Measurements from ENCODE around the gene PIEZO1. TPM values are rescaled to one million over a fixed set of nuclear protein-coding genes. Genes with fewer than 3 reads are reported as not detected.
A peak's percentile ranks its signal among the peaks of the same experiment; 100 is the strongest.

PIEZO1 gene
- total RNA-seq, 1 experiment from 2014 or later = 86.8 TPM

DNA sequence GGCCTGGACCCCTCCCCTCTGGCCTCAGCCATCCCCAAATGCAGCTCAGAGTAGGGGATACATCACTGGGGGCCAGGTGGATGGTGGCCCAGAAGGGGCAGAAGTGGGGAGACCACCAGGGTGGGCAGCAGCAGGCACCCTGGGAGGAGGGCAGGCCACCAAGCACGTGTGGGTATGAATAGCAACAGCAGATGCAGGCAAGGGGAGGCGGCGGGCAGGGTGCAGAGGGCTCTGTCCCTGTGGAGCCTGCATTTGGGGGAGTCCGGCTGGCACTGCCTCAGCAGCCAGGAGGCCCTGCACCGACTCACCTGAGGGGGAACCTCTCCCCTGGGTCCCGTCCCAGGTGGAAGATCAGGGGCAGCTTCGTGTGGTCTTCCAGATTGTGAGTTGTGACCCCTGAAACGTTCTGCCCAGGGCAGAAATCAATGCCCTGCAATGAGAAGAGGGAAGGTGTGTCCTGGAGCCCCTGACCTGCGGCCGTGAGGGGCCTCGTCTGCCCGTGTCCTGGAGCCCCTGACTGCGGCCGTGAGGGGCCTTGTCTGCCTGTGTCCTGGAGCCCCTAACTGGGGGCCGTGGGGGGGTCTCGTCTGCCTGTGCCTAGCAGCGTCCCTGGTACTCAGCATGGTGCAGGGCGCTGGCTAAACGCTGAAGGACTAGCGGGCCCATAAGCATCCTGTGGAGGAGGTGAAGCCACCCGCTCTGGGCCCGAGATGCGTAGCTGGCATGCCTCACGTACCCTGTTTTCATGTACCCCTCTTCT, 37.4 kb upstream of the PIEZO1 start:
- Histone ChIP-seq H3K27me3 (ENCODE audit: control insufficient read depth, insufficient read depth, low read length) (no peaks in the 10 kb centered on the region), H3K4me3 (ENCODE audit: insufficient read depth, low read depth, low read length) (no peak overlapping the region), H3K36me3 (replicated peaks; ENCODE audit: control insufficient read depth, insufficient read depth, low read length) (no peaks in the 10 kb centered on the region)
- DNase-seq = no peak

DNA sequence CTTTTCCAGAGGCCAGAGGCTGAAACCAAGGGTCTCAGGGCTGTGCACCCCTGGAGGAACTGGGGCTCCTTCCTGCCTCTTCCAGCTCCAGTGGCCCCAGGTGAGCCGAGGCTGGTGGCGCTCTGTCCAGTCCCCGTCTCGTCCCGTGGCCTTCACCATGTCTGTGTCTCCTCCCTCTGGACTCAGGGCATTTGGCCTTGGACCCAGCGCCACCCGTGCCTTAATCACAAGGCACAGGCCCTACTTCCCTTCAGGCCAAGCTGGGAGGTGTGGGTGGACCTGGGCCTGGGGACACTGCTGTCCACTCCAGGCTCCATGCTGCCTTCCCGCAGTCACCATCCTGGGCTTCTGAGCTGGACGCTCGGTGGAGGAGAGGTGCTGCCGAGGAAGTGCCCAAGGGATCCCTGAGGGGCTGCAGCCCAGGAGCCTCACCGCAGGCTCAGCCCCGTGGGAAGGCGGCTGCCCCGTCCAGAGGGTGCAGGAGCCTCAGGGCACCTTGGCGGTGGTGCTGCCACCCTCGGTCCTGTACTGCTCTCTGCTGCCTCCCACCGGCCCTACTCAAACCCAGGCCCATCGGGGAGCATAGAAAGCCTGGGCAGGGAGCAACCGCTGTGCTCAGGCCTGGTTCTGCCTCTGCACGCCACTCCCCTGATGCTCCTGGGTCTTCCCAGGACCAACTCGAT, 36.3 kb upstream of the PIEZO1 start:
- H3K4me3 ChIP-seq (ENCODE audit: insufficient read depth, low read depth, low read length) = no peak overlapping the region
- H3K36me3 ChIP-seq (replicated peaks; ENCODE audit: control insufficient read depth, insufficient read depth, low read length) = no peaks in the 10 kb centered on the region
- no peaks in the 10 kb centered on the region for H3K27me3 ChIP-seq (ENCODE audit: control insufficient read depth, insufficient read depth, low read length)
- no peak for DNase-seq

DNA sequence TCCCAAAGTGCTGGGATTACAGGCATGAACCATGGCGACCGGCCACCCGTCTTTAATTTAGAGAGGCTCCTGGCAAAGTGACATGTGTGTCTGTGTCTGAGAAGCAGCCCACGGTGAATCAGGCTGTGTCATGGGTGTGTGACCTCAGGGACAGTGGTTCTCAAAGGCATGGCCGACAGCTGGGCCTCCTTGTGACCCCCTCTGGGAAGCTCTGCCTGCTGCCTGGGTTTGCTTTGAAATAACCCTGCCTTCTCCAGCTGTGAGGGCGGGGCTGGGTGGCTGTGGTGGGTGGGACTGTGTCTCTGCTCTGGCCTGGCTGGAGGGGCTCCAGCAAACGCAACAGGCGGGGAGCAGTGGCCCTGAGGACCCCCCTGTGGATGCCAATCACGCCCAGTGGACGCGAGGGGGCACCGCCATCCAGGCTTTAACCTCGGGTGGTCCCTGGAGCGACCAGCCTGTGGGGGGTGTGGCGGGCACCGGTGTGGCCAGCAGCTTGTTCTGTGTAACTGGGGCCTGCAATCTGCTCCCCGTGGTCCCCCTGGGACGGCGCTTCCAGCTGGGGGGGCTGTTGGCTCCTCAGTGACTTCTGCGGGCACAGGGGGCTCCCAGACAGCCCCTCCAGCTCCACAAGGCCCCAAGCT, 35.5 kb upstream of the PIEZO1 start:
- Histone ChIP-seq H3K36me3 (replicated peaks; ENCODE audit: control insufficient read depth, insufficient read depth, low read length) (no peaks in the 10 kb centered on the region), H3K27me3 (ENCODE audit: control insufficient read depth, insufficient read depth, low read length) (no peaks in the 10 kb centered on the region), H3K4me3 (ENCODE audit: insufficient read depth, low read depth, low read length) (no peak overlapping the region)
- DNase-seq = no peak

DNA sequence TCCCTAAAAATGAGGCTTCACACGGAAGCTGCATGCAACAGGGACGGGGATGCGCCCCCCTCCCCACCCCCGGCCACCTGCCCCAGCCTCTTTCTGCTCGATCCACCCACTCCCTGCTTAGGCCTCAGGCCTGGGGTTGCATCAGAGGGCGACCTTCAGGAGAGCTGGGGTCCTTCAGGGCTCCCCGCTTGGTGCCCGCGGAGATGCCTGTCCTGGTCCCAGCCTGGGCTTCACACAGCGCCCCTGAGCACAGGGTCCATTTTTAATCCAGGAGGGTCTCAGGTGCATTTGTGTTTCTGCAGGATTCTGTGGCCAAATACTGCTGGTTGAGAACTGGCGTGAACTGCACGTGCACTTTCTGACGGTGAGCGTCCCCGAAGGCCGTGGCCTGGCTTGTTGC, 34.1 kb upstream of the PIEZO1 start:
- Histone ChIP-seq H3K36me3 (replicated peaks; ENCODE audit: control insufficient read depth, insufficient read depth, low read length) (no peaks in the 10 kb centered on the region), H3K4me3 (ENCODE audit: insufficient read depth, low read depth, low read length) (no peak overlapping the region), H3K27me3 (ENCODE audit: control insufficient read depth, insufficient read depth, low read length) (no peaks in the 10 kb centered on the region)
- no peak for DNase-seq

DNA sequence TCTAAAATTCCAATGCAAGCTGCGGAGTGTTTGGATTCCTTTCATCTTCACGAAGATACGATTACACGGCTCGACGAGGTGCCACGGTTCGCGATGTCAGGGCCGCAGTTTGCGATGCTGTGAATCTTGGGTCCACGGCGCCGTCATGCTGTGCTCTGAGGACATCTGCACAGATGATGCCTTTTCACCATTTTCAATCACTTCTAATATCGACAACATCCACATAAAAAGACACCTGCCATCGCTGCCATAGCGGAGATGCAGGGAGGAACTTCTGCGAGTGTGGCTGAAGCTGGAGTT, 33.5 kb upstream of the PIEZO1 start:
- no peak for DNase-seq
- no peaks in the 10 kb centered on the region for H3K36me3 ChIP-seq (replicated peaks; ENCODE audit: control insufficient read depth, insufficient read depth, low read length)
- no peak overlapping the region for H3K4me3 ChIP-seq (ENCODE audit: insufficient read depth, low read depth, low read length)
- no peaks in the 10 kb centered on the region for H3K27me3 ChIP-seq (ENCODE audit: control insufficient read depth, insufficient read depth, low read length)

DNA sequence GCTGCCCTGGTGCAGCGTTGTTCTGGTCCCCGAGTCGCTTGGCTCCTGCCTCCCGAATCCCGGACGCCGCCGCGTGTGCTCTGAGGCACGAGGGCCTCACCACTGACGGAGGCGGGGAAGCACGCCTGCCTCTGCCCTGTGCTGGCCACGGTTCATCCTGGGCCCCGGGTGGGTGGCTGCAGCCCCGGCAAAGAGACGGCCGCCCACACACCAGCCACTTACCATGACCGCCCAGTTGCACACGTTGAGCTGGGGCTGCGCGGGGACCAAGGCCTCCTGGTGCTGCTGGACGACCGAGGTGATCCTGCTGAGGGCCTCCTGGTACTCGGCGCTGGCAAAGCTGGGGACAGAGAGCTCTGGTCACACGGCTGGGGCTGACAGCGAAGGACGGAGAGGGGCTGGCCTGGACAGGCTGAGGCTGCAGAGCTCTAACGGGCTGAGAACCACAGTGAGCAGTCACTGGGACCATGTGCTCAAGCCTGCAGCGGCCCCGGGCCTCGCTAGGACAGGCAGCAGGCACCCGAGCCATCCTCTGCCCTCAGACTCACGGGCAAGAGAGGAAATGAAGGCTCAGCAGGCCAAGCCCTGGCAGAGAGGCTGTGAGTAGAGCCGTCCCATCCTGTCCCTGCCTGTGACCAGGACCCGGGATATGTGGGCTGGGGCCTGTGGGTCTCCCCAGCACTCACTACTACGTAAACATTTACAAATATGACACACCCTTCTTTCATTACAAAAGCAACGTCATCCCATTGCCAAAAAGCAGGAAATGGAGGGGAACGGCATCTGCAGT, 33.0 kb upstream of the PIEZO1 start:
- Histone ChIP-seq H3K36me3 (replicated peaks; ENCODE audit: control insufficient read depth, insufficient read depth, low read length) (no peaks in the 10 kb centered on the region), H3K27me3 (ENCODE audit: control insufficient read depth, insufficient read depth, low read length) (no peaks in the 10 kb centered on the region), H3K4me3 (ENCODE audit: insufficient read depth, low read depth, low read length) (no peak overlapping the region)
- DNase-seq = no peak

DNA sequence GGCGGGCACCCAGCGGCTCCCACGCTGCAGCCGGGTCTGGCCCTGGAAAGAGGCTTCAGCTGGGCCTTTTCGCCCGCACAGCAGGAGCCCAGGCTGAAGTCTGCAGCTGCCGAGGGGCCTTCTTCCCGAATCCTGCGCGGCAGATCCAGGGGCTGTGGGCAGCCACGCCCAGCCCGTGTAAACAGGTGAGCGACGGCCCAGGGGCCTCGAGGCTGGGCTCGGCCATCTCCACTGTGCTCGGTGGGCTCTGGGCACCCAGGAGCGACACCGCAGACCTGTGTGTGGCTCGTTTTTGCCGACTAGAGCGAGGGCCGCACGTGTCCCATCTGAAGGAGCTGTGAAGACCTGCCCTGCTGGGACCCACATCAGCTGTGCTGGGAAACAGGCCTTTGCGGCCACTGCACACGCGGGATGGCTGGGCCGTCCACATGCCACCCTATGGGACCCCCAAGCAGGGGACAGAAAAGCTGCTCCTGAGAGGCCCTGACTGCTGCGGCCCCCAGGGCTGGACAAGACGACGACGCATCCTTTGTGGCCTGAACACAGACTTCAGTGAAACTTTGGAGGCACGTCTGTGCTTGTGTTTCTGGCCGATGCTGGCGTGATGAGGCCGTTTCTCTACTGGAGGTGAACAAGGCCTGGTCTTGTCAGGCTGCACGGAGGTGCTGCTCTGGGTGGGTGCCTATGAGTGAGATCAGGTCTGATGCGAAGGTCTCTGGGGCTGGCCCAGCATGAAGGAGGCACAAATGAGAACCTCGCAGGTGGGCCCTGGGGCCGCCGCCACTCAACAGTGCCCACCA, 31.9 kb upstream of the PIEZO1 start:
- Histone ChIP-seq H3K36me3 (replicated peaks; ENCODE audit: control insufficient read depth, insufficient read depth, low read length) (no peaks in the 10 kb centered on the region), H3K4me3 (ENCODE audit: insufficient read depth, low read depth, low read length) (no peak overlapping the region), H3K27me3 (ENCODE audit: control insufficient read depth, insufficient read depth, low read length) (no peaks in the 10 kb centered on the region)
- DNase-seq = no peak

DNA sequence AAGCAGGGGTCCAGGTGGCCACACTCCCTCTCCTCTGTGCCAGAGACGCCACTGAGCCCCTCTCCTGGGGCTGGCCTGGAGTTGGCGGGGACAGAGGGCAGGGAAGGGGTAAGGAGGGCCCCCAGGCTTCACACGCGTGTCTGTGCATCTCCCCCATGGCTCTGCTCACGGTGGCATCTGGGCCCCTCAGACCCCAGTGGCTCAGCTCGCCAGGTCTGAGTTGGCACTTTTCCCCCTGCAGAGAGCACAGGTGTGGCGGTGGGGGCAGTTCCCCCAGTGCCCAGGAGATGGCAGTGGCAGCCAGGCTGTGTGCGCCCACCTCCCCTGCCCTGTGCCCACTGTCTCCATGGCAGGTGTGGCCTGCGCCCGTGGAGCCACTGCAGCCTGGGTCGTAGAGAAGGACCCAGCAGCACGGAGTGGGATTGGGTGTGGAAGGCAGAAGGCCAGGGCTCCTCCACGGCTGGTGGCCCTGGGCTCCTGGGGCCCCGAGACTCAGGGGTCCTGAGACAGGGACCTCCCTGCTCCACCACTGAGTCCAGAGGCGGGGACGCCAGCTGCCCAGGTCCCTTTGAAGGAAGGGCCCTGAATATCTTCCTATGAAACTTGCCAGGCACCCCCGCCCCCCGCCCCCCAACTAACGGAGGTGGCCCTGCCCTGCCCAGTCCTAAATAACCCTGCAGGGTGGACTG, 31.0 kb upstream of the PIEZO1 start:
- DNase-seq = peak; percentile 92
- no peak overlapping the region for H3K4me3 ChIP-seq (ENCODE audit: insufficient read depth, low read depth, low read length)

DNA sequence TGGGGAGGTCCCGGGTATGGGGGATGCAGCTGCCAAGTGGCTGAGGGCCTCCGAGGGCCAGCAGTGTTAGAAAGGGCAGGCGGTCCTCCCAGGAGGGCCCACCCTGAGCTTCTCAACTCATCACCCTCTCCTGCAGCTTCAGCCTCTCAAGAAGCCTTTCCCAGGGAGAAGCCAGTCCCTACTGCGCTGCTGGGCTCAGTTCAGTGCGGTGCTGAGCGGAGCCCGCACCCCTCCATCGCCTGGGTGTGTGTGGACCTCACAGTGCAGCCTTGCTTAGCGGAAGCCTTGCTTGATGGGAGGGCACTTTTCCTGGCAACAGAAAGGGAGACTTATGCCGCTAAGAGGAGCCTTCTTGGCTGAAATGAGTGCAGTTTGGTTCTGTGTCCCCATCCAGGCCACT, 30.2 kb upstream of the PIEZO1 start:
- H3K36me3 ChIP-seq (replicated peaks; ENCODE audit: control insufficient read depth, insufficient read depth, low read length) = peaks cover 5% of the 10 kb centered on the region
- DNase-seq = no peak
- H3K4me3 ChIP-seq (ENCODE audit: insufficient read depth, low read depth, low read length) = no peak overlapping the region
- H3K27me3 ChIP-seq (ENCODE audit: control insufficient read depth, insufficient read depth, low read length) = no peaks in the 10 kb centered on the region

More for the DNA sequence above, 31.0 kb upstream of the PIEZO1 start:
- no peaks in the 10 kb centered on the region for H3K36me3 ChIP-seq (replicated peaks; ENCODE audit: control insufficient read depth, insufficient read depth, low read length)
- no peaks in the 10 kb centered on the region for H3K27me3 ChIP-seq (ENCODE audit: control insufficient read depth, insufficient read depth, low read length)

DNA sequence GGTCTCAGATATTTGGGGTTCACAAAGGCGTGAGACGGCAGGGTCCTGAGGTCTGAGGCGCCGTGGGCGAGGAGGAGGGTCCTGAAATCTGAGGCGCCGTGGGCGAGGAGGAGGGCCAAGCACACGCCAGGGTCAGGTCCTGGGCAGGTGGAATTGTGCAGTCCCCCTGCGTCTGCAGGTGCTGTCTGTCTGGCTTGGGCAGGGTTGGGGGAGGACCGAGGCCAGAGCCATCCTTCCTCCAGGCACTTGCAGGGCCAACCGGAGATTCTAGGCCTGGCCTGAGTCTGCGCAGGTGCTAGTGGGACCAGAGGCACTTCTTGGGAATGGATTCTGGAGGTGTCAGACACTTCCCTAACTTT, 29.1 kb upstream of the PIEZO1 start:
- no peak for DNase-seq
- H3K27me3 ChIP-seq (ENCODE audit: control insufficient read depth, insufficient read depth, low read length) = no peaks in the 10 kb centered on the region
- H3K36me3 ChIP-seq (replicated peaks; ENCODE audit: control insufficient read depth, insufficient read depth, low read length) = peaks cover 15% of the 10 kb centered on the region
- no peak overlapping the region for H3K4me3 ChIP-seq (ENCODE audit: insufficient read depth, low read depth, low read length)

DNA sequence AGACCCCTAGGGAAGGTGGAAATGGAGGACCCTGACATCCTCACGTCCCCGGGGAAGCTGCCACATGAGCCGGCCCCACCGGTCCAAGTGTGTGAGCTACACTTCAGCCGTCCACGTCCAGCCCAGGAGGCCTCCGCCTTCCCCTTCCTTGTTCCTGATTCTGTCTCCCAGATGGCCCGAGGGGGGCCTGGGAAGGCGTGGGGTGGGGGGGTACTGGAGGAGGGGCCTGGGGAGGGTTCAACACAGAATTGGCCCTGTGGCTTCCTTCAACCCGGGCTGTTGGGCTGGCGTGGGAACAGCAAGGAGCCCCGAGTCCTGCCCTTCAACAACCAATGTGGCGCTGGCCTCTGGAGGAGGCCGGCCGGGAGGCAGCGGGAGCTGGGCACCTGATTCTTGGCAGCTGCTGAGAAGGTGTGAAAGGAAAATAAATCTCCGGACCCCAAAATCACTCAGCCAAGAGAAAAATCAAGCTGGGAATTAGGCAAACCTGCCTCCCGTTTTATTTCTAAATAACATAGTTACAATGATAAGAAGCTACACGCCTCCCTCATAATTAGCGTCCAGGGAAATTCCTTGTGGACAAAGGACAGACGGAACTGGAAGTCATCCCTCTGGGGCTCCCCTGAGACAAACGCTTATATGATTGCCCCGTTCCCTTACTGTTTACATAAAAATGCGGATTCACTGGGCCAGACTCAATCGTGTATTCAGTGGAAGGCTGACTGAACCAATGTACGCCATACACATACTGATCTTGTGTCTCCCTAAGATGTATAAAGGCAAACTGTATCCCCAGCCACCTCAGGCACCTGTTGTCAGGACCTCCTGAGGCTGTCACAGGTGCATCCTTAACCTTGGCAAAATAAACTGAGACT, 28.5 kb upstream of the PIEZO1 start:
- Histone ChIP-seq H3K36me3 (replicated peaks; ENCODE audit: control insufficient read depth, insufficient read depth, low read length) (peaks cover 19% of the 10 kb centered on the region), H3K4me3 (ENCODE audit: insufficient read depth, low read depth, low read length) (no peak overlapping the region), H3K27me3 (ENCODE audit: control insufficient read depth, insufficient read depth, low read length) (no peaks in the 10 kb centered on the region)
- DNase-seq = no peak

DNA sequence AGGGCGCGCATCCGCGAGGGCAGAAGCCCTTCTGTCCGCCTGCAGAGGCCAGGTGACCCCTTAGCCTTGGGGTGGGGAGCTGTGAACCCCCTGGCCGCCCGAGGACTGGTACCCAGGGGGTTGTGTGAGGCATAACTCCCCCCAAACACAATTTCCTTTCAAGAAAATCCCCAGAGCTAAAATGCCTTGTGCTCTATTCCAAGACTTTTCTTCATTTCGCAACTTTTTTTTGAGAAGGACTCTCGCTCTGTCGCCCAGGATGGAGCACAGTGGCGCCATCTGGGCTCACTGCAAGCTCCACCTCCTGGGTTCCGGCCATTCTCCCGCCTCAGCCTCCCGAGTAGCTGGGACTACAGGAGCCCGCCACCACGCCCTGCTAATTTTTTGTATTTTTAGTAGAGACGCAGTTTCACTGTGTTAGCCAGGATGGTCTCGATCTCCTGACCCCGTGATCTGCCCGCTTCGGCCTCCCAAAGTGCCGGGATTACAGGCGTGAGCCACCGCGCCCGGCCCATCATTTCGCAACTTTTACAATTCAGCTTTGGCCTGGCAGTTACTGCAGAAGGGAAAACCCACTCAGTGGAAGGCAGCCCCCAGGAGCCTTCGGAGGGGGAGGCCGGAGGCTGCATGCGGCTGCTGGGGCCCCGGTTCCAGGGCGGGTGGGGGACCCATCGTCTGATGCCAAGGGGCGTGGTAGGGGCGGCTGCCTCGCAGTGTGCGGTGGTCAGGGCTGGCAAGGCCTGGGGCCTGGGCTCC, 27.7 kb upstream of the PIEZO1 start:
- DNase-seq = no peak
- Histone ChIP-seq H3K27me3 (ENCODE audit: control insufficient read depth, insufficient read depth, low read length) (no peaks in the 10 kb centered on the region), H3K36me3 (replicated peaks; ENCODE audit: control insufficient read depth, insufficient read depth, low read length) (peaks cover 26% of the 10 kb centered on the region), H3K4me3 (ENCODE audit: insufficient read depth, low read depth, low read length) (peak overlapping the region; percentile 86)

All from H7 (cell line).